Dedifferentiated amniotic fluid mesenchymal stem cell (primary cell): ENCODE results near the gene POLR2M.

ENCODE experiments used
- DNase-seq: peaks from one replicate; pipeline ENCODE4 v3.0.0-alpha.2; 2016; ENCODE audit errors: extremely low spot score

Gene POLR2M

DNA sequence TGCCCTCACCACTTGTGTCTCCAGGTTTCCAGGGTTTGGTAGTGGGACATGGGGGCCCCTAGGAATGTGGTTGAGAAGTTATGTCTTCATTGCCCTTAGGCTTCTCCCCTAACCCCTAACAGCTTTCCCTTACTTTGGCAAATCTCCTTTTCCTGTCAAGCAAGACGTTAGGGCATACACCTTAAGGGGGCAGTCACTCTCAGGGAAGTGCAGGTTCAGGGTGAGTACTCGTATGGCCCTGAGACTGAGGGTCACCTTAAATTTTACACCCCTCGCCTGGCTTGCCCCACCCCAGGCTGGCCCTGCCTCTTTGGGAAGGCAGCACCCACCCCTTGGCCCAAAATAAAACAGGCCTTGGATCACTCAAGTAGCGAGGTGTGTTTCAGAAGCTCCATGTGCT, 33.5 kb downstream of the POLR2M start:
- no peak for DNase-seq

DNA sequence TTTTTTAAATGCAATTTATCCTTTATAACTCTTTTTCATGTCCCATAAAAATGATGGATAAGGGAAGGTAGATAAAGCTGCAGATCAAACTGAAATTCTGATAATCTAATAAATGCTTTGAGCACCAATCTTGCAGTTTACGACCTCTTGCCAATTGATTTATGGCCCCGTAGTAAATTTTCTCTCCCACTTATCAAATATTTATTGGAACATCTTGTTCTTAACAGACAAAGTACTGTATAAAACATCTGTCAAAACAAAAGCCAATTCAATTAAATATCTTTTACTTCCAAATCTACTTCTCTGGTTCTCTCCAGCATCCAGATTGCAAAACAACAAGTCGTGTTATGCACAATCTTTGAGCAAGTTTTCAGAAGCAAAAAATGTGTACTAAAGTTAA, 34.6 kb downstream of the POLR2M start:
- no peak for DNase-seq

DNA sequence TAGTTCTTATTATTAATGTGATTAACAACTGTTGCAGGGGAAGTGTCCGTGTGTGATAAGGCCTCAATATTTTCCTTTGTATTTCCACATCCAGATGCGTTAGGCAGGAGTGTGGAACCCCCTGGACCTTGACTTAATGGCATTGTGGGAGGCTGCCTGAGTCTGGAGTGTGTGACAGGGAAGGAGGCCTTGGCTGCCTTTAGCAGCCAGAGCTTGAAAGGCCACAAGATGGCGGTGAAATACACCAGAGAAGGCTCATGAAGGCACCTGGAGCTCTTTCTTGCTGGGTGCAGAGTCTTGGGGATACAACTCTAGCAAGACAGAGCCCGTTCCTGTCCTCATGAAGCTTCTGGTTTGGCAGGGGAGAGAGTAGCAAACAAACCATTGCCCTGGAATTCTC, 36.9 kb downstream of the POLR2M start:
- DNase-seq = no peak

DNA sequence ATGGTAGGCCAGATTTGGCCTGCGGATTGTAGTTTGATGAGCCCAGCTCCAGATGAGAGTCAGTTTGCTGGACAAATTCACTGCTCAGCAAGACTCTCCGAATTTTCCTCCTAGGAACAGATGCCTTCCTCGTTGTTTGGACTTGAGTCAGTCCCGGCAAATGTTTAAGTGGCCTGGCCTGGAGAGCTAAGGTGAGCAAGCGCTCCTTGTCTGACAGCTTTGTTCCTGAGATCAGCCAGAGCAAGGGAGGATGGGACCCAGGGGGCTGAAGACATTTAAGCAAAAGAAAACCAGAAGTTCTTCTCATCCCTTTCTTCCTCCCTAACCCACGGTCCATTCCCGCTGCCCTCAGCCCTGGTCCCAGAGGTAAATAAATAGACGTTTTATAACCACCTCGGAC, 40.3 kb downstream of the POLR2M start:
- no peak for DNase-seq

DNA sequence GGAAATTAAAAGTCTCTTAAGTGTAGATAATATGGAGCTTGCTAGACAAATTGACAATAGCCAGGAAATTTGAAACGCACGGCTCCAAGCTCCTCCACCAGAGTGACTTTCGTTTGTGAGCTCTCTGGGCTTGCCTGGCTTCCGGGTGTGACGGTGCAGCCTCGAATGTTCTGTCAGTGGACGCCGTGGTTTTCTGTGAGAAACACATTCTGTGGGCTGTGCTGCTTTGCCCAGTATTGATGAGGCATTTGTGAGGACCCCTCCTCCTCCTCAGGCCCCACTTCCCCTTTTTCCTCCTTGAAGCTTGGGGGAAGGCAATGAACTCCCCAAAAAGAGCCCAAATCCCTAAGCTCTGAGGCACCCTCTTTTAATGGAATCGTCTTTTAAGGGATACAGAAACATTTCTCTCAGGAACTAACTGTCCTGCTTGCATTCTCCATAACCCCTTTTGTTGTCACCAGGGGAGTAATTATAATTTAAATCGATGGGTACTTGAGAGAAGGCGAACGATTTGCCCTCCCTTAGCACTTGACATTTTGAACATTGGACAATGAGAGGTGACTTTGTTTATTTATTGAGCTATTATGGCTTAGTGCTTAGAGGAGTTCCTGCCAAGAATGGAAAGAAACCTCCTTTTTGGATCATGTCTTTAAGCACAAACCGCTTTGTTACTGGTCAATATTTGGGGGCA, 40.8 kb downstream of the POLR2M start:
- no peak for DNase-seq

DNA sequence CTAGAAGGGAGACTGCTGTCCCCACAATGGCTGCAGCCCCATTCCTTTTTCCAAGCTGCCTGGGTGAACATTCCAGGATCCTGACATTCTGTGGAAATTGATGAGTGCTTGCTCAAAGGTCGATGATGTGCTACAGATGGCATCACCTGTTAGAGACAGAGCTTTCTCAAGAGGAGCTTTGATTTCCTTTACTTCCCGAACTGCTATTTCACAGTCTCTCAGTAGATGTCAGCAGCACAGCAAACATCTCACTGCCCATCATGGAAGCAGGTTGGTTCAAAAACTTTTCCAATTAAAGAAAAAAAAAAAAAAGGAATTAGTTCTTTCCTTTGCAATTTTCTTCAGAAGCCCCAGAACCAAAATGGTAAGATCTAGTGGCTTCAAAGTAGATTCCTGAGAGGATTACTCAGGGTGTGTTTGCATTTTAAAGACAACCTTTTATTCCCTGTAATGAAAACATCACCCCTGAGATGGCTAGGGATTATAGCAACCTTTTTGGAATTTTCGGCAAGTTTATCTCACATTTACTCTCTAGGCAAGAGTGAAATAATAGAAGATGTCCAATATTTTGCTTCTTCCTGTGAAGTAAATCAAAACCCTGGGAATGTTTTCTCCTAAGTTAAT, 44.8 kb downstream of the POLR2M start:
- DNase-seq = peak; percentile 69

DNA sequence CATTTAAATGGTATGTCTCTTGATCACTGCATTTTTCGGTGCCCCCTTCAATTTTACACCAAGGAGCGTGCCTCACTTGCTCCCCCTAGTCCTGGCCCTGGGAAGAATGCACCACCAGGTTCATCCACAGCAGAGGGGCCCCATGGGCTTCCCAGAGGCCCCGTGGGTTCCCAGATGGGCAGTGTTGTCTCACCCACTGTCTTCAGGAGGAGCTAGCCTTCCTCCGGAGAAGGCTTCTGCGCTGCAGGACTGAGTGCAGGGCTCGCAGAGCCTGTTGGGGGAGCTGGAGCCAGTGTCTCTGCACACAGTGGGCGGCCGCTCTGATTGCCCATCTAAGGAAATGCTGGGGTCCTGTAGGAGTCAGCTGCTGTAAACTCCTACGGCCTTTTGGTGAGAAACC, 45.9 kb downstream of the POLR2M start:
- no peak for DNase-seq

DNA sequence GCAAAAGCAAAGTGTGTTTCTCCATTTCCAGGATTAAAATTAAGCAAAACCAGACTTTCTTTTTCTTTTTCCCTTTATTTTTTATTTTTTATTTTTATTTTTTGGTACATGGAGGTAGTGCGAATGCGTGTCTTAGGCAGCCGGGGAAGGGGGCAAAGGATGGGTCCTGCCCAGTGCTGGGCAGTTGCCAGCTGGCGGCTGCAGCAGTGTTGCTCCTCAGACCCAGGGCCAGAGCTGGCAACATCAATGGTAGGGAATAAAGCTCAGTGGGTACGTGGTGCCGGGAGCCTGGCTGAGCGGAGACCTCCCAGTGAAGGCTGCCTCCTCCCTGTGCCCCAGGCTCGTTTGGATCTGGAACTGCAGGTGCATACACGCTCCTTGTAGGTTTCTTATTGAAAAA, 46.3 kb downstream of the POLR2M start:
- no peak for DNase-seq

DNA sequence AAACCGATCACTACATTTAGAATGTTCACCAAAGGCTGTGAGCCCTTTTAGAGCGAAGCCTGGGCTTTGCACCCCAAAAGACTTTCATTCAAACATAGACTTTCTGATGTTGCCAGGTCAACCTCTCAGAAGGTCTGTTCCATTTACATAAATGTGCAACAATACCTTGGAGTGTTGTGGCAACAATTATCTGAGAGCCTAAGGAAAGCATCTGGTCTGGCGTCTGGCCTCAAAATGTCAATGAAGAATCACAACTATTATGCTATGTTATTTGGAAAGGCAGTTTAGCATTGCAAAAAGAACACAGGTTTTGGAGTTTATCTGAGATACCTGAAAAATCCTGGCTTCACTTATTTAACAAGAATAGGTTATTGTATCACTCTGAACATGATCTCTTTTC, 50.0 kb downstream of the POLR2M start:
- no peak for DNase-seq

DNA sequence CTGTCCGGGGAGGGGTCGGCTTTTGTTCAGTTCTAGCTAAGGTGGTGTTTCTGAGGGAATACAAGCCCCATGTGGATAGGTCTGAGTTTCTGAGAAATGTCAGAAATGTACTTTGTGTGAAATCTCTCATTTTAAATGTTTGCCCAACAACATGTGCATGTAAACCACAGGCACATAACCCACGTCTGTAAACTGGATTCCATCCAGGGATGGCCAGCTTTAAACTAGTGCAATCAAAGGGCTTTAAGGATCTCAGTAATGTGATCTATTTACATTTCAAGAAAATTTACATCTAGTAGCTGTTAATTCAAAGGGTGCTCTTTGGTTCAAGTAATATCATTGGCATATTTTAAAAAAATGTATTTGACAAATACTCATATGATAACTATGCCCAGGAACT, 52.0 kb downstream of the POLR2M start:
- no peak for DNase-seq

DNA sequence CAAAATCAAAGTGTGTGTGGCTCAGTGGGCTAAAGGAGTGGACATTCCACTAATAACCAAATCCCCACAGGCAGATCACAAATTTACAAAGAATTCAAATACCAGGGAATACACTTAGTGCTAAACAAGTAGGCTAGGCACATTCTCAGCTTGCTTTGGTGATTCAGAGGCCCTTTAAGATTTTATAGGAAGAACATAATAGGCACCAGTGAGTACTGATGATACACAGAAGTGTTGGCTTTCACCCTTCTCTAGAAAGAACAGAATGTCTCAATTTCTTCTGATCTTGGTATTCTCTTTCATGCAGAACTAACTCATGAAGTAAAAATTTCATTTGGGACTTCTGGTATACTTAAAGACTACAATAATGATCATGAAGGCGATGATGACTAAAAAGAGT, 55.0 kb downstream of the POLR2M start:
- no peak for DNase-seq

DNA sequence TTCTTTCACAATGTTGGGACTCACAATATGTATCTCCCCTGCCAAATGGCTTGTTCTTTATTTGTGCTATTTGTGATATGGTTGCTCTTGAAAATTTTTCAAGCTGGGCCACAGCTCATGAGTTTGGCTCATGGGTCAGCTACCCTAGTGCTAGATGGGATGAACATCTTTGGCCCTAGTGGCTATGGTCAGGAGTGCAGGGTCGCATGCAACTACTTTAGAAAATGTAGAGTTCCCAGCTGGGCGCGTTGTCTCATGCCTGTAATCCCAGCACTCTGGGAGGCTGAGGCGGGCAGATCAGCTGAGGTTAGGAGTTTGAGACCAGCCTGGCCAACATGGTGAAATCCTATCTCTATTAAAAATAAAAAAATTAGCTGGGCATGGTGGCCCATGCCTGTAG, 55.8 kb downstream of the POLR2M start:
- DNase-seq = no peak

DNA sequence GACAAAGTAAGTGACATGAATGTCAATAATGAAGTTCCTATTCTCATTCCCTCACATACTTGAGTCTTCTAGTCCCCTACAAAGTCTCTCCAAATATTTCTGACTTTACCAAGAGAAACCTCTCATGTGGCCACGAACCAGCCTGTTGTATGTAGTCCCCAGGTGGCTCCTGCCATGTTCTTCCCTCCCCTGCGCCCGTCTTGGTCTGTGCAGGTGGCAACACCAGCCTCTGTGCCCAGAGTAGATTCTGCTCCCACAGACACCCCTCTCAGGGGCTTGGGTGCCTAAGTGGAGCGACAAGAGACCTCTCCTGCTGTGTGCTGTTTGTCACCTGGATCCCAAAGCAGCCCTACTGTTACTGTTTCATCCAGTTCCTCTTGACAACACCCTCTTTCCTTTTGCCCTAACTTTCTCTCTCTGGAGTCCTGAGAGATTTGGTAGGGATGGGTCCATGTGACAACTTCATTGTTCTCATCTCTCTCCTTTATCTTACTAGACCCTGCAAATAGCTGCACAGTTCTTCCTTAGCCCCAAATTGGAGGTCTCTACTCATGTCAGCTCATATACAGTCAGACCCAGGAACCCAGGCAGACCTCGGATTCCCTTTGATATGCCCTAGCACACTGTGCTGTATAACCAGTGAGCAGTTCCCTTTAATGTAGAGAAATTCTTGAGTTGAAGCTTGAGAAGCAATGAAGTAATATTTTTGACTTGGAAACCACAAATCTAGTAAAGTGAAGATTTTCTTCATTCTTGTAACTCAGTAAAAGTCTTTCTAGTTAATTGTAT, 56.9 kb downstream of the POLR2M start:
- DNase-seq = no peak
